Putamen (tissue), 1 donor: Measurements from ENCODE around the gene PCDHAC2.

Experiments used
- DNase-seq: peaks from one replicate; pipeline ENCODE4 v3.0.0-alpha.2; 2016; ENCODE audit warnings: low spot score

Gene PCDHAC2

GRCh38 chr5:140986117-140986521 lies 19.8 kb downstream of the PCDHAC2 start:
- DNase-seq, result no peak

- DNase-seq, result peak; percentile 24
These were observed 21.8 kb downstream of the PCDHAC2 start for GRCh38 chr5:140988100-140988499.

- no peak for DNase-seq
These were observed 22.3 kb downstream of the PCDHAC2 start for GRCh38 chr5:140988608-140989007.

GRCh38 chr5:140989254-140990020 lies 23.2 kb downstream of the PCDHAC2 start:
- no peak for DNase-seq

GRCh38 chr5:140992828-140993227 lies 26.6 kb downstream of the PCDHAC2 start:
- no peak for DNase-seq

- DNase-seq, result no peak
These were observed 29.8 kb downstream of the PCDHAC2 start for GRCh38 chr5:140996060-140996459.

GRCh38 chr5:140998921-140999410 lies 32.7 kb downstream of the PCDHAC2 start:
- DNase-seq, result no peak

- DNase-seq, result no peak
These were observed 35.2 kb downstream of the PCDHAC2 start for GRCh38 chr5:141001446-141001843.

GRCh38 chr5:141001844-141002604 lies 35.7 kb downstream of the PCDHAC2 start:
- no peak for DNase-seq

- DNase-seq, result no peak
These were observed 36.3 kb downstream of the PCDHAC2 start for GRCh38 chr5:141002605-141002965.

GRCh38 chr5:141003031-141003430 lies 36.8 kb downstream of the PCDHAC2 start:
- no peak for DNase-seq

- no peak for DNase-seq
These were observed 37.7 kb downstream of the PCDHAC2 start for GRCh38 chr5:141003791-141004611.

GRCh38 chr5:141007791-141008190 lies 41.5 kb downstream of the PCDHAC2 start:
- DNase-seq, result no peak

GRCh38 chr5:141010047-141010793 lies 43.9 kb downstream of the PCDHAC2 start:
- DNase-seq, result no peak

- no peak for DNase-seq
These were observed 51.7 kb downstream of the PCDHAC2 start for GRCh38 chr5:141017943-141018342.
